HepG2 (cell line): Measurements from ENCODE around the gene ZNF554. TPM values are rescaled to one million over a fixed set of nuclear protein-coding genes. Genes with fewer than 3 reads are reported as not detected.
A peak's percentile ranks its signal among the peaks of the same experiment; 100 is the strongest.

Experiments
- FOXK1 ChIP-seq: sonication (generic); formaldehyde crosslinking; IDR thresholded peaks from 2 replicates; pipeline ENCODE4 v1.4.0; 2020; ENCODE audit warnings: low read depth, missing genetic modification reagents, borderline replicate concordance
- GABPA ChIP-seq, 2 experiments: IDR thresholded peaks; 2 replicates each; pipeline ENCODE4 v1.6.1; 2011 to 2016; ENCODE audit warnings: low read depth in 2 of 2, low read length in 1 of 2, missing biosample characterization in 1 of 2, missing genetic modification characterization in 1 of 2
- HCFC1 ChIP-seq: fragments of 150-350 bp; IDR thresholded peaks from 2 replicates; pipeline ENCODE4 v1.6.1; 2014; ENCODE audit warnings: low read depth, low read length
- HNRNPL ChIP-seq: fragments of 200-400 bp; formaldehyde crosslinking; IDR thresholded peaks from 2 replicates; pipeline ENCODE4 v1.6.1; 2017; ENCODE audit warnings: mild to moderate bottlenecking, low read depth, low read length
- KAT7 ChIP-seq: IDR thresholded peaks from 2 replicates; pipeline ENCODE4 v1.6.1; 2018; ENCODE audit warnings: borderline replicate concordance, missing compliant biosample characterization
- KLF6 ChIP-seq: IDR thresholded peaks from 2 replicates; pipeline ENCODE4 v1.8.0; 2016; ENCODE audit warnings: missing biosample characterization, missing genetic modification reagents
- MED8 ChIP-seq: sonication (generic); formaldehyde crosslinking; IDR thresholded peaks from 2 replicates; pipeline ENCODE4 v1.8.1; 2023; ENCODE audit warnings: mild to moderate bottlenecking, missing genetic modification reagents; ENCODE audit not compliant: insufficient replicate concordance
- NFIB ChIP-seq: sonication (generic); formaldehyde crosslinking; IDR thresholded peaks from 2 replicates; pipeline ENCODE4 v1.9.0; 2021; ENCODE audit warnings: missing genetic modification reagents, mild to moderate bottlenecking, borderline replicate concordance
- SAP130 ChIP-seq: IDR thresholded peaks from 2 replicates; pipeline ENCODE4 v1.6.1; 2016; ENCODE audit warnings: low read depth
- SETDB1 ChIP-seq: sonication (generic); formaldehyde crosslinking; IDR thresholded peaks from 2 replicates; pipeline ENCODE4 v1.5.1; 2020; ENCODE audit warnings: missing genetic modification reagents, mild to moderate bottlenecking, borderline replicate concordance
- SRSF4 ChIP-seq: fragments of 200-400 bp; formaldehyde crosslinking; IDR thresholded peaks from one replicate; pipeline ENCODE4 v1.6.1; 2018; ENCODE audit warnings: mild to moderate bottlenecking, low read depth, low read length, moderate library complexity; ENCODE audit not compliant: poor library complexity, severe bottlenecking
- ZBTB42 ChIP-seq: sonication (generic); formaldehyde crosslinking; IDR thresholded peaks from 2 replicates; pipeline ENCODE4 v1.5.0; 2020; ENCODE audit warnings: mild to moderate bottlenecking, missing genetic modification reagents
- ZBTB7B ChIP-seq: sonication (generic); formaldehyde crosslinking; IDR thresholded peaks from 2 replicates; pipeline ENCODE4 v1.4.0; 2020; ENCODE audit warnings: missing genetic modification reagents
- ZNF138 ChIP-seq: sonication (generic); formaldehyde crosslinking; IDR thresholded peaks from 2 replicates; pipeline ENCODE4 v1.5.0; 2020; ENCODE audit warnings: mild to moderate bottlenecking, low read depth, missing genetic modification reagents
- ZNF253 ChIP-seq: sonication (generic); formaldehyde crosslinking; IDR thresholded peaks from 2 replicates; pipeline ENCODE4 v1.8.0; 2022; ENCODE audit warnings: mild to moderate bottlenecking, missing genetic modification reagents, borderline replicate concordance
- ZNF292 ChIP-seq: sonication (generic); formaldehyde crosslinking; IDR thresholded peaks from 2 replicates; pipeline ENCODE4 v1.8.1; 2022; ENCODE audit warnings: mild to moderate bottlenecking, low read depth, missing genetic modification reagents, borderline replicate concordance
- ZNF354B ChIP-seq: sonication (generic); formaldehyde crosslinking; IDR thresholded peaks from 2 replicates; pipeline ENCODE4 v1.8.0; 2022; ENCODE audit warnings: mild to moderate bottlenecking, missing genetic modification reagents
- ZNF607 ChIP-seq: sonication (generic); formaldehyde crosslinking; IDR thresholded peaks from 2 replicates; pipeline ENCODE4 v1.5.1; 2020; ENCODE audit warnings: missing genetic modification reagents, mild to moderate bottlenecking, borderline replicate concordance
- ZNF766 ChIP-seq: sonication (generic); formaldehyde crosslinking; IDR thresholded peaks from 2 replicates; pipeline ENCODE4 v1.5.0; 2020; ENCODE audit warnings: missing genetic modification reagents, borderline replicate concordance
- ZNF776 ChIP-seq: sonication (generic); formaldehyde crosslinking; IDR thresholded peaks from 2 replicates; pipeline ENCODE4 v1.4.0; 2020; ENCODE audit warnings: mild to moderate bottlenecking, missing genetic modification reagents
- ZNF878 ChIP-seq: sonication (generic); formaldehyde crosslinking; IDR thresholded peaks from 2 replicates; pipeline ENCODE4 v1.8.1; 2023; ENCODE audit warnings: mild to moderate bottlenecking, missing genetic modification reagents, moderate library complexity
- ZSCAN30 ChIP-seq: sonication (generic); formaldehyde crosslinking; IDR thresholded peaks from 2 replicates; pipeline ENCODE4 v1.5.0; 2020; ENCODE audit warnings: mild to moderate bottlenecking, missing genetic modification reagents
- polyA plus RNA-seq, 8 experiments: library from polyadenylated mRNA; depleted of rRNA in 3 of 8; stranded (reverse) in 7 of 8; unstranded in 1 of 8; fragments of >200 nt; fragmentation: Illumina TruSeq in 4 of 8; extraction: Trizol in 4 of 8; gene quantifications; 2 replicates each; pipeline versions ENCODE4 v1.2.1 to v1.2.3, GENCODE V29; 2011 to 2016; ENCODE audit warnings: low read depth in 4 of 8, missing spikeins in 1 of 8, mixed read lengths in 1 of 8; ENCODE audit not compliant: insufficient read depth in 1 of 8
- total RNA-seq, 5 experiments: library from RNA; depleted of rRNA; stranded (reverse); fragments of >200 nt; fragmentation: Illumina TruSeq; extraction: Trizol; gene quantifications; 2 replicates each; pipeline ENCODE4 v1.2.3, GENCODE V29; 2016; ENCODE audit warnings: low read depth in 1 of 5
- TF ChIP-seq, protein P1 (sequence below): sonication (generic); formaldehyde crosslinking; IDR thresholded peaks from 2 replicates; pipeline ENCODE4 v1.4.0; 2020; ENCODE audit warnings: missing genetic modification reagents
- TF ChIP-seq, protein P2 (sequence below): sonication (generic); formaldehyde crosslinking; IDR thresholded peaks from 2 replicates; pipeline ENCODE4 v1.4.0; 2020; ENCODE audit warnings: missing genetic modification reagents

The ZNF554 gene
- total and polyA plus RNA-seq, 2 of the 13 experiments (the other 11 are each of a cell fraction or from before 2014, with no cell fraction given), result 2.2 to 2.7 TPM

DNA sequence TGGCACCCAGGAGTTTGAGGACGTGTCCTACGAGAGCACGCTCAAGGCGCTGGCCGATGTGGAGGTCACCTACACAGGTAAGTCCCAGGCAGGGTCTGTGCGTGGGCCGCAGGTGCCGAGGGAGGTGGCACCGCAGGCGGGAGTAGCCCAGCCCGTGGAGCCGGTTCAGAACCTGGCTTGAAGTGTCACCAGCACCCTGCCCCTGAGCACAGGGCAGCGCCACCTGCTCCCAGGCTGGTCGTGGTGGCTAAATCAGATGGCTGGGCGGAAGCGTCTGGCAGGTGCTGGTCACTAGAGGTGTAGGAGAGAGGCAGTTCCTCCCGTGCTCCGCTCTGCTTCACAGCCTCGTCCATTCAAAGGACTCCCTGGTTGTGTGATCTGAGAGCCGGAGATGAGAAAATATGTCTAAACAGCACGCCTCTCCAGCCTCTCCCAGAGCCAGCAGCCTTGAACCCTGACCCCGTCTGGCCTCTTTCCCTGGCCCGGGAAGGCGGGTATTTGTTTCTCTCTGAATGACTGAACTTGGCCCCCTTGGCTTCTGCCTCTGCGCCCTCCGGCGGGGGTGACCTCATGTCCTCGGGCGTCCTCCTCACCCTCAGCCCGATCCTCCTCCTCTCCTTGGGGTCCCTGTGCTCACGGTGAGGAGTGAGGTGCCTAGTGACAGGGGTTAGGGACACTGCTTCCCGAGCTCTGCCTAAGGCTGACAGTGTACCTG, 29.0 kb upstream of the ZNF554 start (continued):
- TF ChIP-seq ZNF354B (CRISPR knock-in tag) (no peak), NFIB (CRISPR knock-in tag) (no peak), ZNF878 (CRISPR knock-in tag) (peak; percentile 68; the same call in 1 of the 2 replicates), ZNF292 (CRISPR knock-in tag) (no peak), SRSF4 (no peak), SETDB1 (CRISPR knock-in tag) (no peak), ZNF776 (CRISPR knock-in tag) (no peak), KAT7 (peak; percentile 58; the same call in 1 of the 2 replicates), FOXK1 (CRISPR knock-in tag) (peak; percentile 89; the same call in 1 of the 2 replicates), KLF6 (no peak), GABPA (IDR thresholded peaks at IDR 0.05; ENCODE audit: low read depth, low read length) (no peak), GABPA (CRISPR knock-in tag; IDR thresholded peaks at IDR 0.05; ENCODE audit: low read depth) (peak; percentile 63), HNRNPL (peak; percentile 77; the same call in 1 of the 2 replicates), HCFC1 (no peak), ZBTB7B (CRISPR knock-in tag) (0 out of 2 replicates have a peak, but pooled peaks have one; percentile 71), ZNF253 (CRISPR knock-in tag) (no peak), ZSCAN30 (CRISPR knock-in tag) (no peak), ZNF138 (CRISPR knock-in tag) (no peak), ZBTB42 (CRISPR knock-in tag) (no peak), ZNF607 (CRISPR knock-in tag) (peak; percentile 79), ZNF766 (CRISPR knock-in tag) (0 out of 2 replicates have a peak, but pooled peaks have one; percentile 71), SAP130 (CRISPR knock-in tag) (peak; percentile 89), MED8 (peak; percentile 39)
- TF ChIP-seq, protein P1, sequence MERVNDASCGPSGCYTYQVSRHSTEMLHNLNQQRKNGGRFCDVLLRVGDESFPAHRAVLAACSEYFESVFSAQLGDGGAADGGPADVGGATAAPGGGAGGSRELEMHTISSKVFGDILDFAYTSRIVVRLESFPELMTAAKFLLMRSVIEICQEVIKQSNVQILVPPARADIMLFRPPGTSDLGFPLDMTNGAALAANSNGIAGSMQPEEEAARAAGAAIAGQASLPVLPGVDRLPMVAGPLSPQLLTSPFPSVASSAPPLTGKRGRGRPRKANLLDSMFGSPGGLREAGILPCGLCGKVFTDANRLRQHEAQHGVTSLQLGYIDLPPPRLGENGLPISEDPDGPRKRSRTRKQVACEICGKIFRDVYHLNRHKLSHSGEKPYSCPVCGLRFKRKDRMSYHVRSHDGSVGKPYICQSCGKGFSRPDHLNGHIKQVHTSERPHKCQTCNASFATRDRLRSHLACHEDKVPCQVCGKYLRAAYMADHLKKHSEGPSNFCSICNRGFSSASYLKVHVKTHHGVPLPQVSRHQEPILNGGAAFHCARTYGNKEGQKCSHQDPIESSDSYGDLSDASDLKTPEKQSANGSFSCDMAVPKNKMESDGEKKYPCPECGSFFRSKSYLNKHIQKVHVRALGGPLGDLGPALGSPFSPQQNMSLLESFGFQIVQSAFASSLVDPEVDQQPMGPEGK, result peak; percentile 76
- TF ChIP-seq, protein P2, sequence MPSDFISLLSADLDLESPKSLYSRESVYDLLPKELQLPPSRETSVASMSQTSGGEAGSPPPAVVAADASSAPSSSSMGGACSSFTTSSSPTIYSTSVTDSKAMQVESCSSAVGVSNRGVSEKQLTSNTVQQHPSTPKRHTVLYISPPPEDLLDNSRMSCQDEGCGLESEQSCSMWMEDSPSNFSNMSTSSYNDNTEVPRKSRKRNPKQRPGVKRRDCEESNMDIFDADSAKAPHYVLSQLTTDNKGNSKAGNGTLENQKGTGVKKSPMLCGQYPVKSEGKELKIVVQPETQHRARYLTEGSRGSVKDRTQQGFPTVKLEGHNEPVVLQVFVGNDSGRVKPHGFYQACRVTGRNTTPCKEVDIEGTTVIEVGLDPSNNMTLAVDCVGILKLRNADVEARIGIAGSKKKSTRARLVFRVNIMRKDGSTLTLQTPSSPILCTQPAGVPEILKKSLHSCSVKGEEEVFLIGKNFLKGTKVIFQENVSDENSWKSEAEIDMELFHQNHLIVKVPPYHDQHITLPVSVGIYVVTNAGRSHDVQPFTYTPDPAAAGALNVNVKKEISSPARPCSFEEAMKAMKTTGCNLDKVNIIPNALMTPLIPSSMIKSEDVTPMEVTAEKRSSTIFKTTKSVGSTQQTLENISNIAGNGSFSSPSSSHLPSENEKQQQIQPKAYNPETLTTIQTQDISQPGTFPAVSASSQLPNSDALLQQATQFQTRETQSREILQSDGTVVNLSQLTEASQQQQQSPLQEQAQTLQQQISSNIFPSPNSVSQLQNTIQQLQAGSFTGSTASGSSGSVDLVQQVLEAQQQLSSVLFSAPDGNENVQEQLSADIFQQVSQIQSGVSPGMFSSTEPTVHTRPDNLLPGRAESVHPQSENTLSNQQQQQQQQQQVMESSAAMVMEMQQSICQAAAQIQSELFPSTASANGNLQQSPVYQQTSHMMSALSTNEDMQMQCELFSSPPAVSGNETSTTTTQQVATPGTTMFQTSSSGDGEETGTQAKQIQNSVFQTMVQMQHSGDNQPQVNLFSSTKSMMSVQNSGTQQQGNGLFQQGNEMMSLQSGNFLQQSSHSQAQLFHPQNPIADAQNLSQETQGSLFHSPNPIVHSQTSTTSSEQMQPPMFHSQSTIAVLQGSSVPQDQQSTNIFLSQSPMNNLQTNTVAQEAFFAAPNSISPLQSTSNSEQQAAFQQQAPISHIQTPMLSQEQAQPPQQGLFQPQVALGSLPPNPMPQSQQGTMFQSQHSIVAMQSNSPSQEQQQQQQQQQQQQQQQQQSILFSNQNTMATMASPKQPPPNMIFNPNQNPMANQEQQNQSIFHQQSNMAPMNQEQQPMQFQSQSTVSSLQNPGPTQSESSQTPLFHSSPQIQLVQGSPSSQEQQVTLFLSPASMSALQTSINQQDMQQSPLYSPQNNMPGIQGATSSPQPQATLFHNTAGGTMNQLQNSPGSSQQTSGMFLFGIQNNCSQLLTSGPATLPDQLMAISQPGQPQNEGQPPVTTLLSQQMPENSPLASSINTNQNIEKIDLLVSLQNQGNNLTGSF (CRISPR knock-in tag), result no peak
